ENCODE measurements around the gene RAB44. TPM values are rescaled to one million over a fixed set of nuclear protein-coding genes. Genes with fewer than 3 reads are reported as not detected.

Gene RAB44
- total and polyA plus RNA-seq, 2 of the 4 experiments (the other 2 are of a cell fraction) = 0.03 TPM; not detected in 1

- Histone ChIP-seq H3K79me1 (ENCODE audit: low read depth in 1 of 2, low read length in 2 of 2) (no peaks in the 10 kb centered on the region), H2BK5ac (ENCODE audit: low read depth, low read length, poor library complexity, severe bottlenecking) (no peak overlapping the region), H4K91ac (ENCODE audit: insufficient read depth, low read depth, low read length) (no peak overlapping the region), H3K9ac (ENCODE audit: low read depth, low read length) (no peak overlapping the region), H3K9me3 (ENCODE audit: control insufficient read depth, insufficient read depth, low read length) (no peaks in the 10 kb centered on the region), H2AFZ (replicated peaks; ENCODE audit: low read length, poor library complexity) (no peak overlapping the region), H3K23ac (ENCODE audit: low read depth, low read length) (no peak overlapping the region), H3K4me3 (ENCODE audit: insufficient read depth, low read depth, low read length) (no peak overlapping the region), H3K9me1 (ENCODE audit: insufficient read depth, low read length) (0 out of 2 replicates have a peak, but pooled peaks cover 4% of the 10 kb centered on the region), H2AK9ac (replicated peaks; ENCODE audit: low read depth, low read length, poor library complexity) (no peak overlapping the region), H4K20me1 (ENCODE audit: insufficient read depth, low read length) (no peaks in the 10 kb centered on the region), H3K27me3 (ENCODE audit: control insufficient read depth, insufficient read depth, low read length) (peaks cover 11% of the 10 kb centered on the region), H3K14ac (replicated peaks; ENCODE audit: low read depth, low read length) (no peak overlapping the region), H2AK5ac (ENCODE audit: low read depth, low read length) (no peak overlapping the region), H3K4ac (ENCODE audit: low read depth, low read length) (no peak overlapping the region), H2BK120ac (ENCODE audit: low read depth, low read length) (no peak overlapping the region), H3K4me1 (ENCODE audit: control insufficient read depth, insufficient read depth, low read length) (no peaks in the 10 kb centered on the region; the same call in 1 of the 2 replicates), H4K8ac (ENCODE audit: low read depth in 2 of 2, low read length in 2 of 2) (no peak overlapping the region), H3K27ac (ENCODE audit: insufficient read depth, low read length) (no peak overlapping the region), H3K36me3 (ENCODE audit: control insufficient read depth, insufficient read depth, low read length) (no peaks in the 10 kb centered on the region), H2BK15ac (ENCODE audit: low read depth, low read length) (no peak overlapping the region), H3K18ac (ENCODE audit: low read depth, low read length) (no peak overlapping the region), H3K56ac (ENCODE audit: extremely low read depth, insufficient read depth, low read length) (no peak overlapping the region), H4K5ac (ENCODE audit: low read depth, low read length) (no peak overlapping the region), H3K4me2 (ENCODE audit: low read depth, low read length) (no peak overlapping the region), H2BK20ac (ENCODE audit: low read depth, low read length) (no peak overlapping the region)
- BruUV-seq (replicated peaks) = no TSS peak
- CTCF ChIA-PET = no interaction called here
- WGBS, 2 experiments (ENCODE audit: extremely low coverage in 2 of 2, insufficient read length in 1 of 2) = no CpG with 5 or more reads among the region's 4 CpGs
- POLR2A ChIA-PET (ENCODE audit: unreplicated experiment) = no interaction called here
- DNase-seq (no peak), ATAC-seq (ENCODE audit: low read depth) (no peak)
- in situ Hi-C loops (cut with MboI; ENCODE audit: low sequenced_read_pairs) = loop anchor here (5.0 kb wide), 1 partner anchor 135 kb away; no protein-coding TSS in a partner anchor
- intact Hi-C loops (cut with micrococcal nuclease) = no loop called here
- no peak for TF ChIP-seq FOS (IDR thresholded peaks at IDR 0.05; ENCODE audit: low read depth, low read length)
- dilution Hi-C loops (cut with HindIII; ENCODE audit: low sequenced_read_pairs, unreplicated experiment) = no loop called here
These were observed 59.6 kb downstream of the RAB44 start for GRCh38 chr6:36757206-36757605.

Measured in IMR-90 (cell line).